Ovary (tissue), 9 donors: ENCODE data around the gene LEPR. TPM values are rescaled to one million over a fixed set of nuclear protein-coding genes. Genes with fewer than 3 reads are reported as not detected.

Source experiments
- DNase-seq, 5 donors: peaks; one replicate each; pipeline ENCODE4 v3.0.0-alpha.2; 2019 to 2020
- H3K27ac ChIP-seq, 2 donors: fragments of 200-600 bp; one replicate each; pipeline versions ENCODE4 v1.5.1 to v1.8.0; 2019 to 2022
- H3K27me3 ChIP-seq: fragments of 200-600 bp; one replicate; pipeline ENCODE4 v1.8.0; 2022
- H3K36me3 ChIP-seq: fragments of 200-600 bp; sonication (generic); one replicate; pipeline ENCODE4 v1.5.1; 2019
- H3K4me1 ChIP-seq: one replicate; pipeline ENCODE4 v1.8.1; 2013; ENCODE audit warnings: mild to moderate bottlenecking, moderate library complexity; ENCODE audit not compliant: insufficient read depth
- H3K4me3 ChIP-seq: fragments of 200-600 bp; sonication (generic); one replicate; pipeline ENCODE4 v1.5.1; 2017
- H3K9me3 ChIP-seq, 2 donors: fragments of 200-600 bp in 1 of 2; sonication (generic) in 1 of 2; one replicate each; pipeline versions ENCODE4 v1.5.1 to v1.8.1; 2013 to 2019; ENCODE audit warnings: mild to moderate bottlenecking in 1 of 2, moderate library complexity in 1 of 2
- CTCF ChIP-seq, 3 donors: fragments of 450-650 bp in 2 of 3; fragments of 200-600 bp in 1 of 3; IDR thresholded peaks; one replicate each; pipeline versions ENCODE4 v1.5.1 to v1.8.0; 2016 to 2022; ENCODE audit warnings: antibody characterized with exemption in 3 of 3, mild to moderate bottlenecking in 1 of 3
- EP300 ChIP-seq: sonication (generic); formaldehyde crosslinking; IDR thresholded peaks from one replicate; pipeline ENCODE4 v1.6.1; 2017; ENCODE audit warnings: antibody characterized with exemption
- POLR2A ChIP-seq: fragments of 450-650 bp; IDR thresholded peaks from one replicate; pipeline ENCODE4 v1.6.1; 2017; ENCODE audit warnings: antibody characterized with exemption, mild to moderate bottlenecking, moderate library complexity
- WGBS, 3 donors: extraction: QIAGEN DNeasy Blood & Tissue Kit in 1 of 3; methylation state at CpG; one replicate each; pipeline versions ENCODE4 v1.1.5 to v1.1.7; 2013 to 2017; 5-methylcytosine and 5-hydroxymethylcytosine counted together
- intact Hi-C, 4 donors: fragments of 100-400 bp; cut with DNase I; formaldehyde crosslinking; loops; one replicate each; pipeline versions ENCODE4 v1.11.0 to v1.15.1; 2022 to 2023
- polyA plus RNA-seq, 2 donors: library from polyadenylated mRNA; stranded (reverse); fragments of 200-250 nt in 1 of 2; fragments of 350-450 nt in 1 of 2; fragmentation: Illumina TruSeq in 1 of 2; extraction: RNeasy Lipid Tissue Mini Kit (QIAGEN cat#74804) in 1 of 2; gene quantifications; one replicate each; pipeline ENCODE4 v1.2.3, GENCODE V29; 2013 to 2014
- total RNA-seq, 7 donors: library from RNA; depleted of rRNA in 2 of 7; stranded (reverse); fragments of >200 nt in 2 of 7; fragmentation: NEBNext Ultra II Directional in 3 of 7; extraction: Animal tissue kit (Norgen Biotek cat#: 25700) in 3 of 7; gene quantifications; one replicate each; pipeline versions ENCODE4 v1.1.0 to v1.2.4, GENCODE V29; 2016 to 2023
- donor health status: DM: no; HTN: no; CAD: no; lungs with moderate emphysema.
- donor health status: DM: no; HTN: no; CAD: no.
- donor health status: Bipolar disorder and iron deficiency.
- donor health status: DM: yes; HTN: yes; CAD: no.
- donor health status: DM: no; HTN: no; CAD: no.
- donor health status: DM: yes; HTN: yes; CAD: no.

LEPR gene
- total and polyA plus RNA-seq, 9 donors: 21.2 to 108 (median 29.2) TPM

GRCh38 chr1:65440915-65441314, 20.4 kb downstream of the LEPR start:
- no peak for TF ChIP-seq POLR2A
- TF ChIP-seq EP300: no peak
- no peak for TF ChIP-seq CTCF (IDR thresholded peaks at IDR 0.05)
- no peak overlapping the region for H3K4me3 ChIP-seq
- WGBS, 3 donors: 33 to 55% (median 45%) methylated on average over 1 of the region's 1 CpG
- no peaks in the 10 kb centered on the region for H3K27me3 ChIP-seq
- no peaks in the 10 kb centered on the region for H3K36me3 ChIP-seq
- intact Hi-C loops: no loop called here
- no peak overlapping the region for H3K27ac ChIP-seq
- DNase-seq: no peak
- H3K9me3 ChIP-seq: no peaks in the 10 kb centered on the region
- H3K4me1 ChIP-seq: peaks cover 1% of the 10 kb centered on the region

GRCh38 chr1:65441464-65441863, 21.0 kb downstream of the LEPR start:
- intact Hi-C loops: no loop called here
- no peaks in the 10 kb centered on the region for H3K36me3 ChIP-seq
- WGBS, 3 donors: 41 to 60% (median 54%) methylated on average over 3 of the region's 3 CpGs
- no peak overlapping the region for H3K27ac ChIP-seq
- TF ChIP-seq POLR2A (no peak), CTCF (IDR thresholded peaks at IDR 0.05) (no peak), EP300 (no peak)
- no peaks in the 10 kb centered on the region for H3K27me3 ChIP-seq
- H3K9me3 ChIP-seq: no peaks in the 10 kb centered on the region
- H3K4me1 ChIP-seq: peaks cover 1% of the 10 kb centered on the region
- H3K4me3 ChIP-seq: no peak overlapping the region
- DNase-seq: no peak

GRCh38 chr1:65442442-65442841, 22.0 kb downstream of the LEPR start:
- H3K27me3 ChIP-seq: no peaks in the 10 kb centered on the region
- H3K4me3 ChIP-seq: no peak overlapping the region
- H3K9me3 ChIP-seq: no peaks in the 10 kb centered on the region
- no peak for DNase-seq
- H3K27ac ChIP-seq: no peak overlapping the region
- intact Hi-C loops: no loop called here
- 91 to 100% (median 97%) methylated on average over 1 of the region's 1 CpG for WGBS, 3 donors
- no peaks in the 10 kb centered on the region for H3K36me3 ChIP-seq
- TF ChIP-seq EP300 (no peak), POLR2A (no peak), CTCF (IDR thresholded peaks at IDR 0.05) (no peak)
- peaks cover 1% of the 10 kb centered on the region for H3K4me1 ChIP-seq

- no peak overlapping the region for H3K27ac ChIP-seq
- no peak overlapping the region for H3K4me3 ChIP-seq
- intact Hi-C loops: no loop called here
- no peak for DNase-seq
- H3K27me3 ChIP-seq: no peaks in the 10 kb centered on the region
- peaks cover 1% of the 10 kb centered on the region for H3K4me1 ChIP-seq
- H3K9me3 ChIP-seq: no peaks in the 10 kb centered on the region
- whole genome bisulfite sequencing, 3 donors: 92 to 95% (median 94%) methylated on average over 2 of the region's 2 CpGs
- TF ChIP-seq EP300 (no peak), CTCF (IDR thresholded peaks at IDR 0.05) (no peak), POLR2A (no peak)
- H3K36me3 ChIP-seq: no peaks in the 10 kb centered on the region
Measured at GRCh38 chr1:65443647-65444046, 23.2 kb downstream of the LEPR start.
